Duodenal mucosa (tissue), 2 donors: ENCODE results near the gene BRI3BP.
A peak's percentile ranks its signal among the peaks of the same experiment; 100 is the strongest.
"Not testable (repeated sequence)": the region's sequence is repeated elsewhere in the genome, so short reads cannot be mapped to it uniquely, and the experiment has no call there.

ENCODE experiments used
- H3K27ac ChIP-seq: one replicate; pipeline ENCODE4 v1.7.0; 2013; ENCODE audit warnings: low read depth, low read length
- H3K27me3 ChIP-seq, 2 donors: one replicate each; pipeline ENCODE4 v1.7.0; 2013; ENCODE audit warnings: low read length in 2 of 2, control low read depth in 1 of 2; ENCODE audit not compliant: insufficient read depth in 2 of 2, control insufficient read depth in 1 of 2
- H3K36me3 ChIP-seq, 2 donors: one replicate each; pipeline ENCODE4 v1.7.0; 2013; ENCODE audit warnings: low read length in 2 of 2, control low read depth in 1 of 2; ENCODE audit not compliant: insufficient read depth in 2 of 2, control insufficient read depth in 1 of 2
- H3K4me1 ChIP-seq, 2 donors: one replicate each; pipeline ENCODE4 v1.7.0; 2013; ENCODE audit warnings: low read length in 2 of 2, control low read depth in 1 of 2; ENCODE audit not compliant: insufficient read depth in 2 of 2, control insufficient read depth in 1 of 2
- H3K4me3 ChIP-seq, 2 donors: one replicate each; pipeline ENCODE4 v1.7.0; 2013; ENCODE audit warnings: low read length in 2 of 2, low read depth in 1 of 2
- H3K9ac ChIP-seq, 2 donors: one replicate each; pipeline ENCODE4 v1.7.0; 2013; ENCODE audit warnings: low read length in 2 of 2, low read depth in 1 of 2
- H3K9me3 ChIP-seq, 2 donors: one replicate each; pipeline ENCODE4 v1.7.0; 2013; ENCODE audit warnings: low read length in 2 of 2, control low read depth in 1 of 2; ENCODE audit not compliant: control insufficient read depth in 1 of 2

The BRI3BP gene

GRCh38 chr12:125033288-125033687, 39.8 kb downstream of the BRI3BP start:
- Histone ChIP-seq H3K27me3 (no peaks in the 10 kb centered on the region), H3K9ac (no peak overlapping the region), H3K27ac (no peak overlapping the region), H3K4me3 (no peak overlapping the region), H3K9me3 (no peaks in the 10 kb centered on the region), H3K4me1 (no peaks in the 10 kb centered on the region), H3K36me3 (no peaks in the 10 kb centered on the region)

GRCh38 chr12:125038976-125039625, 45.7 kb downstream of the BRI3BP start:
- no peaks in the 10 kb centered on the region for H3K9me3 ChIP-seq
- H3K36me3 ChIP-seq: no peaks in the 10 kb centered on the region
- no peak overlapping the region for H3K9ac ChIP-seq
- H3K27ac ChIP-seq: no peak overlapping the region
- H3K4me1 ChIP-seq: no peaks in the 10 kb centered on the region
- H3K27me3 ChIP-seq: no peaks in the 10 kb centered on the region
- H3K4me3 ChIP-seq: no peak overlapping the region

GRCh38 chr12:125049093-125049458, 55.6 kb downstream of the BRI3BP start:
- no peaks in the 10 kb centered on the region for H3K9me3 ChIP-seq
- no peaks in the 10 kb centered on the region for H3K36me3 ChIP-seq
- no peak overlapping the region for H3K27ac ChIP-seq
- no peaks in the 10 kb centered on the region for H3K4me1 ChIP-seq
- H3K27me3 ChIP-seq: no peaks in the 10 kb centered on the region
- H3K9ac ChIP-seq: peak overlapping the region in 1 of 2 donors; percentile 44
- peak overlapping the region; percentile 88 to 90 for H3K4me3 ChIP-seq

- Histone ChIP-seq H3K4me3 (no peak overlapping the region), H3K36me3 (no peaks in the 10 kb centered on the region), H3K4me1 (no peaks in the 10 kb centered on the region), H3K27me3 (no peaks in the 10 kb centered on the region), H3K9ac (no peak overlapping the region), H3K9me3 (no peaks in the 10 kb centered on the region), H3K27ac (no peak overlapping the region)
Measured at GRCh38 chr12:125050446-125050845, 57.0 kb downstream of the BRI3BP start.

- Histone ChIP-seq H3K9ac (no peak overlapping the region), H3K36me3 (no peaks in the 10 kb centered on the region), H3K4me1 (no peaks in the 10 kb centered on the region), H3K27me3 (no peaks in the 10 kb centered on the region), H3K4me3 (no peak overlapping the region), H3K9me3 (no peaks in the 10 kb centered on the region), H3K27ac (no peak overlapping the region)
Measured at GRCh38 chr12:125050868-125051267, 57.4 kb downstream of the BRI3BP start.

- Histone ChIP-seq H3K4me3 (no peak overlapping the region), H3K27ac (no peak overlapping the region), H3K27me3 (no peaks in the 10 kb centered on the region), H3K36me3 (no peaks in the 10 kb centered on the region), H3K9ac (no peak overlapping the region), H3K4me1 (no peaks in the 10 kb centered on the region), H3K9me3 (no peaks in the 10 kb centered on the region)
Measured at GRCh38 chr12:125053821-125054220, 60.4 kb downstream of the BRI3BP start.

- Histone ChIP-seq H3K4me3 (no peak overlapping the region), H3K4me1 (no peaks in the 10 kb centered on the region), H3K27ac (no peak overlapping the region), H3K9ac (no peak overlapping the region), H3K36me3 (no peaks in the 10 kb centered on the region), H3K9me3 (no peaks in the 10 kb centered on the region), H3K27me3 (no peaks in the 10 kb centered on the region)
Measured at GRCh38 chr12:125055591-125055990, 62.1 kb downstream of the BRI3BP start.

GRCh38 chr12:125056306-125056705, 62.9 kb downstream of the BRI3BP start:
- no peak overlapping the region for H3K4me3 ChIP-seq
- no peak overlapping the region for H3K27ac ChIP-seq
- no peak overlapping the region for H3K9ac ChIP-seq
- H3K9me3 ChIP-seq: no peaks in the 10 kb centered on the region
- no peaks in the 10 kb centered on the region for H3K36me3 ChIP-seq
- H3K27me3 ChIP-seq: no peaks in the 10 kb centered on the region
- no peaks in the 10 kb centered on the region for H3K4me1 ChIP-seq

- H3K4me1 ChIP-seq: no peaks in the 10 kb centered on the region
- H3K9ac ChIP-seq: no peak overlapping the region
- no peak overlapping the region for H3K27ac ChIP-seq
Measured at GRCh38 chr12:125057708-125058107, 64.3 kb downstream of the BRI3BP start.

GRCh38 chr12:125061229-125061628, 67.8 kb downstream of the BRI3BP start:
- Histone ChIP-seq H3K4me3 (no peak overlapping the region), H3K9me3 (no peaks in the 10 kb centered on the region), H3K27ac (no peak overlapping the region), H3K9ac (no peak overlapping the region), H3K27me3 (no peaks in the 10 kb centered on the region), H3K36me3 (no peaks in the 10 kb centered on the region), H3K4me1 (peaks cover 5 to 12% of the 10 kb centered on the region in 2 donors)

More at GRCh38 chr12:125057708-125058107, 64.3 kb downstream of the BRI3BP start:
- no peak overlapping the region for H3K4me3 ChIP-seq
- no peaks in the 10 kb centered on the region for H3K36me3 ChIP-seq
- no peaks in the 10 kb centered on the region for H3K9me3 ChIP-seq
- H3K27me3 ChIP-seq: no peaks in the 10 kb centered on the region

GRCh38 chr12:125063522-125063921, 70.1 kb downstream of the BRI3BP start:
- H3K27ac ChIP-seq, H3K4me3 ChIP-seq, H3K9ac ChIP-seq, H3K9me3 ChIP-seq, H3K27me3 ChIP-seq, H3K36me3 ChIP-seq: not testable (repeated sequence)
- peaks cover 5 to 20% of the 10 kb centered on the region in 2 donors for H3K4me1 ChIP-seq
